ENCODE data around the gene ZNF76. TPM values are rescaled to one million over a fixed set of nuclear protein-coding genes. Genes with fewer than 3 reads are reported as not detected.

Gene ZNF76
- total and polyA plus RNA-seq, 2 of the 13 experiments (the other 11 are each of a cell fraction or from before 2014, with no cell fraction given), result 13.2 to 26.4 TPM

GRCh38 chr6:35297601-35298481 lies 38.3 kb downstream of the ZNF76 start, which contains the start of gene DEF6 (continued):
- peak; percentile 63; the same call in 1 of the 2 replicates for TF ChIP-seq AHDC1 (CRISPR knock-in tag; IDR thresholded peaks at IDR 0.05; ENCODE audit: borderline replicate concordance)
- peak; percentile 84; the same call in 1 of the 2 replicates for TF ChIP-seq SNAPC4 (CRISPR knock-in tag; IDR thresholded peaks at IDR 0.05)
- peak; percentile 78 for TF ChIP-seq POGZ (CRISPR knock-in tag; IDR thresholded peaks at IDR 0.05)
- TF ChIP-seq ELK4 (CRISPR knock-in tag; IDR thresholded peaks at IDR 0.05; ENCODE audit: borderline replicate concordance), result no peak
- no peak for TF ChIP-seq GTF2F1 (IDR thresholded peaks at IDR 0.05; ENCODE audit: low read length)
- TF ChIP-seq DPF2 (CRISPR knock-in tag; IDR thresholded peaks at IDR 0.05; ENCODE audit: borderline replicate concordance, low read depth), result 0 out of 2 replicates have a peak, but pooled peaks have one; percentile 35
- peak; percentile 97; the same call in 1 of the 2 replicates for TF ChIP-seq PAX8 (CRISPR knock-in tag; IDR thresholded peaks at IDR 0.05; ENCODE audit: borderline replicate concordance)
- TF ChIP-seq NRL (CRISPR knock-in tag; IDR thresholded peaks at IDR 0.05; ENCODE audit: borderline replicate concordance), result peak; percentile 95; the same call in 1 of the 2 replicates
- TF ChIP-seq ZNF776 (CRISPR knock-in tag; IDR thresholded peaks at IDR 0.05), result peak; percentile 94
- TF ChIP-seq ZNF572 (CRISPR knock-in tag; IDR thresholded peaks at IDR 0.05), result 0 out of 2 replicates have a peak, but pooled peaks have one; percentile 56
- TF ChIP-seq SIX4 (CRISPR knock-in tag; IDR thresholded peaks at IDR 0.05), result peak; percentile 99
- TF ChIP-seq ZMAT3 (CRISPR knock-in tag; conservative IDR thresholded peaks at IDR 0.05), result 0 out of 2 replicates have a peak, but pooled peaks have one; percentile 54
- TF ChIP-seq, protein P1, sequence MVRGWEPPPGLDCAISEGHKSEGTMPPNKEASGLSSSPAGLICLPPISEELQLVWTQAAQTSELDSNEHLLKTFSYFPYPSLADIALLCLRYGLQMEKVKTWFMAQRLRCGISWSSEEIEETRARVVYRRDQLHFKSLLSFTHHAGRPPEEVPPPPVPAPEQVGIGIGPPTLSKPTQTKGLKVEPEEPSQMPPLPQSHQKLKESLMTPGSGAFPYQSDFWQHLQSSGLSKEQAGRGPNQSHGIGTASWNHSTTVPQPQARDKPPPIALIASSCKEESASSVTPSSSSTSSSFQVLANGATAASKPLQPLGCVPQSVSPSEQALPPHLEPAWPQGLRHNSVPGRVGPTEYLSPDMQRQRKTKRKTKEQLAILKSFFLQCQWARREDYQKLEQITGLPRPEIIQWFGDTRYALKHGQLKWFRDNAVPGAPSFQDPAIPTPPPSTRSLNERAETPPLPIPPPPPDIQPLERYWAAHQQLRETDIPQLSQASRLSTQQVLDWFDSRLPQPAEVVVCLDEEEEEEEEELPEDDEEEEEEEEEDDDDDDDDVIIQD (CRISPR knock-in tag; IDR thresholded peaks at IDR 0.05; ENCODE audit: low read depth), result no peak; the same call in 1 of the 2 replicates
- 0 out of 2 replicates have a peak, but pooled peaks have one; percentile 69 for TF ChIP-seq ZNF670 (CRISPR knock-in tag; IDR thresholded peaks at IDR 0.05; ENCODE audit: borderline replicate concordance)
